Activated CD4-positive, alpha-beta memory T cell treated with anti-CD3 and anti-CD28 coated beads for 36 hours (primary cell): ENCODE measurements around the gene RNF213. TPM values are rescaled to one million over a fixed set of nuclear protein-coding genes. Genes with fewer than 3 reads are reported as not detected.

Experiments used
- CTCF ChIA-PET: fragments of 350-600 bp; sonication (Branson Sonifier 250); formaldehyde crosslinking; loops from one replicate; lab custom pipeline; 2021; ENCODE audit warnings: antibody characterized with exemption, inconsistent platforms; lab: Charles Lee
- POLR2A ChIA-PET: fragments of 350-600 bp; sonication (Branson Sonifier 250); formaldehyde crosslinking; loops from one replicate; lab custom pipeline; 2021; ENCODE audit warnings: antibody characterized with exemption; lab: Charles Lee
- DNase-seq: peaks from one replicate; pipeline ENCODE4 v3.0.0-alpha.2; 2020
- H3K27ac Mint-ChIP-seq: one replicate; pipeline ENCODE4 v1.8.0; 2021; ENCODE audit warnings: mixed read lengths
- H3K27me3 Mint-ChIP-seq: one replicate; pipeline ENCODE4 v1.8.0; 2021; ENCODE audit warnings: mixed read lengths
- H3K36me3 Mint-ChIP-seq: one replicate; pipeline ENCODE4 v1.8.0; 2021; ENCODE audit warnings: mixed read lengths
- H3K4me1 Mint-ChIP-seq: one replicate; pipeline ENCODE4 v1.8.0; 2021; ENCODE audit warnings: low read depth, mixed read lengths
- H3K4me3 Mint-ChIP-seq: one replicate; pipeline ENCODE4 v1.8.0; 2021; ENCODE audit warnings: mild to moderate bottlenecking, mixed read lengths
- H3K9me3 Mint-ChIP-seq: one replicate; pipeline ENCODE4 v1.8.0; 2021; ENCODE audit warnings: mixed read lengths
- intact Hi-C: fragments of 100-400 bp; cut with micrococcal nuclease; formaldehyde crosslinking; loops from one replicate; pipeline ENCODE4 v1.15.1; 2023
- total RNA-seq, 2 experiments: library from RNA; stranded (reverse); gene quantifications; one replicate each; pipeline ENCODE4 v1.2.3, GENCODE V29; 2021

RNF213 gene
- total RNA-seq, 2 experiments from 2014 or later, result 421 to 440 TPM

GRCh38 chr17:80361495-80362220 lies 101.0 kb downstream of the RNF213 start:
- H3K4me3 Mint-ChIP-seq, result no peak overlapping the region
- intact Hi-C loops, result no loop called here
- CTCF ChIA-PET, result interaction anchor here (1.0 to 1.2 kb wide), 2 partner anchors 98 to 165 kb away, joined by 3 to 4 read pairs; no protein-coding TSS in a partner anchor
- no peaks in the 10 kb centered on the region for H3K27me3 Mint-ChIP-seq
- DNase-seq, result peak; percentile 41
- peaks cover 84% of the 10 kb centered on the region for H3K36me3 Mint-ChIP-seq
- H3K4me1 Mint-ChIP-seq, result no peaks in the 10 kb centered on the region
- no peak overlapping the region for H3K27ac Mint-ChIP-seq
- no peaks in the 10 kb centered on the region for H3K9me3 Mint-ChIP-seq
- POLR2A ChIA-PET, result no interaction called here

- no peaks in the 10 kb centered on the region for H3K27me3 Mint-ChIP-seq
- intact Hi-C loops, result no loop called here
- H3K4me3 Mint-ChIP-seq, result no peak overlapping the region
- H3K27ac Mint-ChIP-seq, result no peak overlapping the region
- no peaks in the 10 kb centered on the region for H3K9me3 Mint-ChIP-seq
- no peak for DNase-seq
- H3K36me3 Mint-ChIP-seq, result peaks cover 90% of the 10 kb centered on the region
- CTCF ChIA-PET, result interaction anchor here (1.0 to 1.2 kb wide), 2 partner anchors 99 to 166 kb away, joined by 3 to 4 read pairs; no protein-coding TSS in a partner anchor
- no peaks in the 10 kb centered on the region for H3K4me1 Mint-ChIP-seq
- POLR2A ChIA-PET, result no interaction called here
Observed at GRCh38 chr17:80362428-80363119, 101.9 kb downstream of the RNF213 start.

- H3K36me3 Mint-ChIP-seq, result peaks cover 90% of the 10 kb centered on the region
- no peaks in the 10 kb centered on the region for H3K27me3 Mint-ChIP-seq
- no peak overlapping the region for H3K27ac Mint-ChIP-seq
- no peaks in the 10 kb centered on the region for H3K9me3 Mint-ChIP-seq
- CTCF ChIA-PET, result interaction anchor here (1.0 kb wide), 1 partner anchor 167 kb away, joined by 3 read pairs; no protein-coding TSS in a partner anchor
- no peak for DNase-seq
- H3K4me3 Mint-ChIP-seq, result no peak overlapping the region
- POLR2A ChIA-PET, result interaction anchor here (0.5 kb wide), 1 partner anchor 244 kb away, joined by 3 read pairs; no protein-coding TSS in a partner anchor
- no peaks in the 10 kb centered on the region for H3K4me1 Mint-ChIP-seq
- intact Hi-C loops, result no loop called here
Observed at GRCh38 chr17:80363120-80363515, 102.5 kb downstream of the RNF213 start.

- DNase-seq, result no peak
- H3K36me3 Mint-ChIP-seq, result peaks cover 88% of the 10 kb centered on the region
- H3K27me3 Mint-ChIP-seq, result no peaks in the 10 kb centered on the region
- no peak overlapping the region for H3K4me3 Mint-ChIP-seq
- peak overlapping the region; percentile 30 for H3K27ac Mint-ChIP-seq
- H3K9me3 Mint-ChIP-seq, result no peaks in the 10 kb centered on the region
- H3K4me1 Mint-ChIP-seq, result no peaks in the 10 kb centered on the region
- POLR2A ChIA-PET, result interaction anchor here (0.5 kb wide), 1 partner anchor 245 kb away, joined by 3 read pairs; no protein-coding TSS in a partner anchor
- intact Hi-C loops, result no loop called here
- CTCF ChIA-PET, result interaction anchor here (1.0 kb wide), 1 partner anchor 168 kb away, joined by 3 read pairs; no protein-coding TSS in a partner anchor
Observed at GRCh38 chr17:80363518-80364090, 103.0 kb downstream of the RNF213 start.

- no peak overlapping the region for H3K4me3 Mint-ChIP-seq
- no peaks in the 10 kb centered on the region for H3K27me3 Mint-ChIP-seq
- H3K4me1 Mint-ChIP-seq, result no peaks in the 10 kb centered on the region
- H3K9me3 Mint-ChIP-seq, result no peaks in the 10 kb centered on the region
- CTCF ChIA-PET, result interaction anchor here (1.0 kb wide), 1 partner anchor 168 kb away, joined by 3 read pairs; no protein-coding TSS in a partner anchor
- intact Hi-C loops, result no loop called here
- peaks cover 88% of the 10 kb centered on the region for H3K36me3 Mint-ChIP-seq
- peak overlapping the region; percentile 30 for H3K27ac Mint-ChIP-seq
- DNase-seq, result no peak
- POLR2A ChIA-PET, result no interaction called here
Observed at GRCh38 chr17:80364091-80364691, 103.5 kb downstream of the RNF213 start.

GRCh38 chr17:80365001-80365965 lies 104.6 kb downstream of the RNF213 start:
- POLR2A ChIA-PET, result interaction anchor here (0.6 kb wide), 1 partner anchor 17 kb away, joined by 4 read pairs; no protein-coding TSS in a partner anchor
- Mint-ChIP-seq H3K36me3 (peaks cover 86% of the 10 kb centered on the region), H3K27ac (peak overlapping the region; percentile 33), H3K9me3 (no peaks in the 10 kb centered on the region), H3K4me1 (no peaks in the 10 kb centered on the region), H3K4me3 (no peak overlapping the region), H3K27me3 (no peaks in the 10 kb centered on the region)
- DNase-seq, result no peak
- intact Hi-C loops, result no loop called here
- CTCF ChIA-PET, result no interaction called here

GRCh38 chr17:80365983-80366382 lies 105.3 kb downstream of the RNF213 start:
- no peaks in the 10 kb centered on the region for H3K9me3 Mint-ChIP-seq
- intact Hi-C loops, result no loop called here
- POLR2A ChIA-PET, result no interaction called here

GRCh38 chr17:80367503-80367902 lies 106.9 kb downstream of the RNF213 start:
- peaks cover 87% of the 10 kb centered on the region for H3K36me3 Mint-ChIP-seq
- no peaks in the 10 kb centered on the region for H3K4me1 Mint-ChIP-seq
- DNase-seq, result no peak
- H3K27me3 Mint-ChIP-seq, result no peaks in the 10 kb centered on the region
- ChIA-PET POLR2A (no interaction called here), CTCF (no interaction called here)
- no peak overlapping the region for H3K27ac Mint-ChIP-seq
- H3K4me3 Mint-ChIP-seq, result no peak overlapping the region
- no peaks in the 10 kb centered on the region for H3K9me3 Mint-ChIP-seq
- intact Hi-C loops, result no loop called here

More at GRCh38 chr17:80365983-80366382, 105.3 kb downstream of the RNF213 start:
- Mint-ChIP-seq H3K4me1 (no peaks in the 10 kb centered on the region), H3K27ac (peak overlapping the region; percentile 18), H3K4me3 (no peak overlapping the region), H3K36me3 (peaks cover 86% of the 10 kb centered on the region), H3K27me3 (no peaks in the 10 kb centered on the region)
- no peak for DNase-seq
- CTCF ChIA-PET, result no interaction called here

GRCh38 chr17:80371196-80371595 lies 110.5 kb downstream of the RNF213 start:
- Mint-ChIP-seq H3K27me3 (no peaks in the 10 kb centered on the region), H3K4me3 (no peak overlapping the region), H3K27ac (no peak overlapping the region), H3K9me3 (no peaks in the 10 kb centered on the region), H3K36me3 (peaks cover 82% of the 10 kb centered on the region), H3K4me1 (peaks cover 2% of the 10 kb centered on the region)
- intact Hi-C loops, result no loop called here
- CTCF ChIA-PET, result interaction anchor here (0.9 to 1.5 kb wide), 3 partner anchors 12 to 270 kb away, joined by 3 to 4 read pairs (median 3); partner anchors contain the start of gene GAA
- DNase-seq, result no peak
- POLR2A ChIA-PET, result no interaction called here

GRCh38 chr17:80372456-80372855 lies 111.8 kb downstream of the RNF213 start:
- POLR2A ChIA-PET, result no interaction called here
- DNase-seq, result no peak
- CTCF ChIA-PET, result no interaction called here
- peak overlapping the region; percentile 23 for H3K27ac Mint-ChIP-seq
- peaks cover 83% of the 10 kb centered on the region for H3K36me3 Mint-ChIP-seq
- H3K27me3 Mint-ChIP-seq, result no peaks in the 10 kb centered on the region
- H3K4me1 Mint-ChIP-seq, result peaks cover 2% of the 10 kb centered on the region
- intact Hi-C loops, result no loop called here
- H3K9me3 Mint-ChIP-seq, result no peaks in the 10 kb centered on the region
- H3K4me3 Mint-ChIP-seq, result no peak overlapping the region
